Duodenal mucosa (tissue), 2 donors: ENCODE measurements around the gene ZNF441.
A peak's percentile ranks its signal among the peaks of the same experiment; 100 is the strongest.
"Not testable (repeated sequence)": the region's sequence is repeated elsewhere in the genome, so short reads cannot be mapped to it uniquely, and the experiment has no call there.

Experiments
- H3K27ac ChIP-seq: one replicate; pipeline ENCODE4 v1.7.0; 2013; ENCODE audit warnings: low read depth, low read length
- H3K27me3 ChIP-seq, 2 donors: one replicate each; pipeline ENCODE4 v1.7.0; 2013; ENCODE audit warnings: low read length in 2 of 2, control low read depth in 1 of 2; ENCODE audit not compliant: insufficient read depth in 2 of 2, control insufficient read depth in 1 of 2
- H3K36me3 ChIP-seq, 2 donors: one replicate each; pipeline ENCODE4 v1.7.0; 2013; ENCODE audit warnings: low read length in 2 of 2, control low read depth in 1 of 2; ENCODE audit not compliant: insufficient read depth in 2 of 2, control insufficient read depth in 1 of 2
- H3K4me1 ChIP-seq, 2 donors: one replicate each; pipeline ENCODE4 v1.7.0; 2013; ENCODE audit warnings: low read length in 2 of 2, control low read depth in 1 of 2; ENCODE audit not compliant: insufficient read depth in 2 of 2, control insufficient read depth in 1 of 2
- H3K4me3 ChIP-seq, 2 donors: one replicate each; pipeline ENCODE4 v1.7.0; 2013; ENCODE audit warnings: low read length in 2 of 2, low read depth in 1 of 2
- H3K9ac ChIP-seq, 2 donors: one replicate each; pipeline ENCODE4 v1.7.0; 2013; ENCODE audit warnings: low read length in 2 of 2, low read depth in 1 of 2
- H3K9me3 ChIP-seq, 2 donors: one replicate each; pipeline ENCODE4 v1.7.0; 2013; ENCODE audit warnings: low read length in 2 of 2, control low read depth in 1 of 2; ENCODE audit not compliant: control insufficient read depth in 1 of 2

Gene ZNF441

DNA sequence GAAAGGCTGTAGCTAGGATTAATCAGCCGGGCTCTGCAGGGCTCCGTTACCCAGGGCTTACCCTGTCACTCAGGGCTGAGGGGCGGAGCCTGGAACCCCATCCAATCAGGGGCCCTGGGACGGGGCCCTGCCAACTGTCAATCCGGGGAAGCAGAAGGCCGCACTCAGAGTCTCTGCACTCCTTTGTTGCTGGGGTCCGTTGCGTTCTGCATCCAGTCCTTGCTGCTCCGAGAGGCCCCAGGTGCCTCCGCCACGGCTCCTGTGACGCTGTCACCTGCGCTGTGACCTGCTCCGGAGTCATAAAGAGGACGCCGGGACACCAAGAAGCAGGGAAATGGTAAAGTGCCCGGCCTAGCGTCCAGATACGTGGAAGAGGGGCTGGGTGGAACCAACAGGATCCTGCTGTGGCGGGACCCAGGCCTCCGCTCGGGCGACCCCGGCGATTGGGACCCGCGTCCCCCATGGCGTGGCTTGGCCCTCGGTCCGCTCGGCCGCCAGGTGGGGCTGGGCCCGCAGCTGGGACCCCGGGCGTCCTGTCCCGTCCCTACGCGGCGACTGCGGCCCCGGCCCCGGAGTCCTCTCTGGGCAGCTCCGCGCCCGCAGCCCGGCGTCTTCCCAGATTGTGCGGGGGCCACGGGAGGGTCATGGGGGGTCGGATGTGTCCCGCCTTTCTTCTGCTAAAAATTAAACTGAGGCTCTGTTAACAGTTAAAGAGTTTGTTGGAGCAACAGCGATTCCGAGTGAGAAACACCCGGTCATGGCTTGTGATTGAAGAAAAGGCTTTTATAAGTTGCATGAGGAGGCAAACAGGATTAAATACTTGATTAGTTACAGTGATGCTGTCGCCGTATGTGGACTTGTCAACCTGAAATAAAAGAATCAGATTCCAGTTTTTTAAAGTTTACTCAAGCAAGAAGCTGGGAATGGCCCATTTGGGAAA, 31.9 kb downstream of the ZNF441 start, which contains the start of gene ZNF491:
Gene ZNF491, plus strand, starts transcription at position 133 of the 940 bp plus-strand sequence. CDS start 7,431 bp downstream, outside the sequence.
- Histone ChIP-seq H3K4me3 (peak within 1 kb of the TSS; percentile 84 to 90), H3K9ac (peak within 1 kb of the TSS; percentile 66 to 80), H3K27ac (peak within 1 kb of the TSS; percentile 85), H3K9me3 (no peaks in the 10 kb centered on the region), H3K36me3 (no peaks in the 10 kb centered on the region), H3K4me1 (peaks cover 9 to 17% of the 10 kb centered on the region in 2 donors), H3K27me3 (no peaks in the 10 kb centered on the region)

DNA sequence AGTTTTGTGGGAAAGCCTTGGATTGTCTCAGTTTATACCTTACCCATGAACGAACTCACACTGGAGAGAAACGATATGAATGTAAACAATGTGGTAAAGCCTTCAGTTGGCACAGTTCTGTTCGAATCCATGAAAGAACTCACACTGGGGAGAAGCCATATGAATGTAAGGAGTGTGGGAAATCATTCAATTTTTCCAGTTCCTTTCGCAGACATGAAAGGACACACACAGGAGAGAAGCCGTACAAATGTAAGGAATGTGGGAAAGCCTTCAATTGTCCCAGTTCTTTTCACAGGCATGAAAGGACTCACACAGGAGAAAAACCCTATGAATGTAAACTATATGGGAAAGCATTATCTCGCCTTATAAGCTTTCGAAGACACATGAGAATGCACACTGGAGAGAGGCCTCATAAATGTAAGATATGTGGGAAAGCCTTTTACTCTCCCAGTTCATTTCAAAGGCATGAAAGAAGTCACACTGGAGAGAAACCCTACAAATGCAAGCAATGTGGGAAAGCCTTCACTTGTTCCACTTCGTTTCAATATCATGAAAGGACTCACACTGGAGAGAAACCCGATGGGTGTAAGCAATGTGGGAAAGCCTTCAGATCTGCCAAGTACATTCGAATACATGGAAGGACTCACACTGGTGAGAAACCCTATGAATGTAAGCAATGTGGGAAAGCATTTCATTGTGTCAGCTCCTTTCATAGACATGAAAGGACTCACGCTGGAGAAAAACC, 39.7 kb downstream of the ZNF441 start:
- Histone ChIP-seq H3K4me3 (no peak overlapping the region), H3K36me3 (peaks cover 0 to 12% of the 10 kb centered on the region in 2 donors), H3K27ac (no peak overlapping the region), H3K27me3 (no peaks in the 10 kb centered on the region), H3K9me3 (peaks cover 28 to 29% of the 10 kb centered on the region in 2 donors), H3K9ac (no peak overlapping the region), H3K4me1 (no peaks in the 10 kb centered on the region)

DNA sequence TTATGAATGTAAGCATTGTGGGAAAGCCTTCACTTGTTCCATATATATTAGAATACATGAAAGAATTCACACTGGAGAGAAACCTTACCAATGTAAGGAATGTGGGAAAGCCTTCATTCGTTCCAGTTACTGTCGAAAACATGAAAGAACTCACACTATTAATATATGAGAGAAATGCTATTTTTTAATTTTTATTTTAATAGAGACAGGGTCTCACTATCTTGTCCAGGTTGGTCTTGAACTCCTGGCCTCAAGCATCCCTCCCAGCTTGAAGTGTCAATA, 40.2 kb downstream of the ZNF441 start:
- Histone ChIP-seq H3K36me3 (peaks cover 0 to 12% of the 10 kb centered on the region in 2 donors), H3K27me3 (no peaks in the 10 kb centered on the region), H3K9me3 (peaks cover 28 to 29% of the 10 kb centered on the region in 2 donors), H3K4me3 (no peak overlapping the region), H3K27ac (no peak overlapping the region), H3K4me1 (no peaks in the 10 kb centered on the region), H3K9ac (no peak overlapping the region)

GRCh38 chr19:11813703-11814028, 46.9 kb downstream of the ZNF441 start:
- no peaks in the 10 kb centered on the region for H3K27me3 ChIP-seq
- H3K27ac ChIP-seq = no peak overlapping the region
- H3K9me3 ChIP-seq = no peaks in the 10 kb centered on the region
- peak overlapping the region; percentile 85 to 99 for H3K4me3 ChIP-seq
- H3K4me1 ChIP-seq = peaks cover 6 to 8% of the 10 kb centered on the region in 2 donors
- peaks cover 0 to 2% of the 10 kb centered on the region in 2 donors for H3K36me3 ChIP-seq
- peak overlapping the region; percentile 81 to 100 for H3K9ac ChIP-seq

DNA sequence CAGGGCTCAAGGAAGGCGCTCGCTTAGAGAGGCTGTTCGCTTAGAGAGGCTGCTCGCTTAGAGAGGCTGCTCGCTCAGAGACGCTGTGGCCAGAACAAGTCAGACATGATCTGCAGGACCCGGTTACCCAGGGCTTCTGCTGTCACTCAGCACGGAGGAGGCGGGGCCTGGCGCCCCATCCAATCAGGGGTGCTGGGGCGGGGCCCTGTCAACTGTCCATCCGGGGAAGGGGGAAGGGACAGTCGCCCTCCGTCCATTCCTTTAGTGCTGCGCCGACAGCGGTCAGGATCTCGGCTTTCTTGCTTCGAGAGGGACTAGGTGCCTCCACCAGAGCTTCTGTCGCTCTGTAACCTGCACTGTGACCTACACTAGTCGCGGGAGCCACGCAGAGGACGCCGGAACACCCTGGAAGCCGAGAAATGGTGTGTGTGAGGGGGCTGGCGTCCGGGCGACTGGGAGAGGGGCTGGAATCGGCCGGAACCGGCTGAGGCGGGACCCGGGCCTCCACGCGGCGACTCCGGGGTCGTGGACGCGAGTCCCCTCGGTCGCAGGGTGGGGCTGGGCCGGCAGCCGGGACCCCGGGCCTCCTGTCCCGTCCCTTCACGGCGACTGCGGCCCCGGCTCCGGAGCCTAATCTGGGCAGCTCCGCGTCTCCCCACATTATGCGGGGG, 47.4 kb downstream of the ZNF441 start, which contains the start of gene ZNF440:
Gene ZNF440, plus strand, starts transcription at position 245 of the 671 bp plus-strand sequence. Its CDS starts 175 bp downstream, at position 420.
- no peaks in the 10 kb centered on the region for H3K27me3 ChIP-seq
- H3K27ac ChIP-seq = peak within 1 kb of the TSS; percentile 85
- H3K4me1 ChIP-seq = peaks cover 6 to 8% of the 10 kb centered on the region in 2 donors
- no peaks in the 10 kb centered on the region for H3K9me3 ChIP-seq
- H3K9ac ChIP-seq = peak within 1 kb of the TSS; percentile 81 to 100
- H3K4me3 ChIP-seq = peak within 1 kb of the TSS; percentile 85 to 99
- H3K36me3 ChIP-seq = peaks cover 0 to 2% of the 10 kb centered on the region in 2 donors

- peak overlapping the region; percentile 81 to 100 for H3K9ac ChIP-seq
- peak overlapping the region; percentile 85 for H3K27ac ChIP-seq
- H3K4me3 ChIP-seq = peak overlapping the region; percentile 85 to 99
- H3K4me1 ChIP-seq = peaks cover 6 to 8% of the 10 kb centered on the region in 2 donors
- H3K36me3 ChIP-seq = peaks cover under 1 to 6% of the 10 kb centered on the region in 2 donors
- no peaks in the 10 kb centered on the region for H3K9me3 ChIP-seq
- no peaks in the 10 kb centered on the region for H3K27me3 ChIP-seq
Observed at GRCh38 chr19:11814700-11815035, 47.9 kb downstream of the ZNF441 start.

- peaks cover 12 to 16% of the 10 kb centered on the region in 2 donors for H3K9me3 ChIP-seq
- no peak overlapping the region for H3K27ac ChIP-seq
Observed at GRCh38 chr19:11821474-11822109, 54.8 kb downstream of the ZNF441 start.

GRCh38 chr19:11828957-11829876, 62.4 kb downstream of the ZNF441 start:
- H3K9me3 ChIP-seq = peaks cover 67 to 73% of the 10 kb centered on the region in 2 donors

More at GRCh38 chr19:11821474-11822109, 54.8 kb downstream of the ZNF441 start:
- Histone ChIP-seq H3K4me1 (no peaks in the 10 kb centered on the region), H3K9ac (no peak overlapping the region), H3K36me3 (peaks cover 3 to 25% of the 10 kb centered on the region in 2 donors), H3K4me3 (no peak overlapping the region), H3K27me3 (no peaks in the 10 kb centered on the region)

More at GRCh38 chr19:11828957-11829876, 62.4 kb downstream of the ZNF441 start:
- H3K4me3 ChIP-seq, H3K27ac ChIP-seq, H3K4me1 ChIP-seq, H3K9ac ChIP-seq, H3K27me3 ChIP-seq: not testable (repeated sequence)
- peaks cover 27 to 60% of the 10 kb centered on the region in 2 donors for H3K36me3 ChIP-seq
